Endothelial cell of umbilical vein (primary cell): ENCODE data around the gene B4GALT6. TPM values are rescaled to one million over a fixed set of nuclear protein-coding genes. Genes with fewer than 3 reads are reported as not detected.

Experiments
- BruUV-seq: library from RNA; stranded (reverse); fragments of 400-500 nt; replicated peaks from 2 replicates; lab custom pipeline; 2021; lab: Mats Ljungman, UMichigan
- CTCF ChIA-PET: fragments of 300-600, 350-600 bp; sonication (Branson Sonifier 250); formaldehyde crosslinking; loops from one replicate; lab custom pipeline; 2021; ENCODE audit warnings: antibody characterized with exemption, inconsistent platforms; lab: Charles Lee
- POLR2A ChIA-PET: fragments of 300-600, 350-600 bp; sonication (Branson Sonifier 250); formaldehyde crosslinking; loops from one replicate; lab custom pipeline; 2021; ENCODE audit warnings: antibody characterized with exemption, inconsistent platforms; lab: Charles Lee
- DNase-seq: peaks from one replicate; pipeline ENCODE4 v3.0.0-alpha.2; 2011; ENCODE audit warnings: low read depth, low spot score
- FAIRE-seq: peaks from 2 replicates; lab custom pipeline; 2011; peaks lifted over from hg19 to GRCh38; lab: Jason Lieb, UNC
- H2AFZ ChIP-seq: 2 replicates; pipeline ENCODE4 v1.6.0; 2012; ENCODE audit warnings: low read depth, low read length, control low read depth, inconsistent platforms
- H3K27ac ChIP-seq: 2 replicates; pipeline ENCODE4 v1.5.1; 2011; ENCODE audit warnings: low read depth, mild to moderate bottlenecking, control low read depth, low read length, moderate library complexity; ENCODE audit not compliant: insufficient read depth
- H3K27me3 ChIP-seq, 2 experiments: 2 replicates each; pipeline versions ENCODE4 v1.6.0 to v1.6.1; 2011; ENCODE audit warnings: low read length in 2 of 2, mixed read lengths in 1 of 2; ENCODE audit not compliant: control insufficient read depth in 2 of 2, insufficient read depth in 2 of 2
- H3K36me3 ChIP-seq, 2 experiments: 2 replicates in 1 of 2; 3 replicates in 1 of 2; pipeline ENCODE4 v1.5.1; 2011; ENCODE audit warnings: low read length in 2 of 2, mild to moderate bottlenecking in 1 of 2, moderate library complexity in 1 of 2; ENCODE audit not compliant: control insufficient read depth in 2 of 2, insufficient read depth in 2 of 2; ENCODE audit errors: extremely low read depth in 1 of 2
- H3K4me1 ChIP-seq: 3 replicates; pipeline ENCODE4 v1.5.1; 2011; ENCODE audit warnings: mild to moderate bottlenecking, low read length; ENCODE audit not compliant: control insufficient read depth, insufficient read depth; ENCODE audit errors: extremely low read depth
- H3K4me2 ChIP-seq: 2 replicates; pipeline ENCODE4 v1.6.1; 2011; ENCODE audit warnings: low read length, control low read depth, mixed read lengths; ENCODE audit not compliant: insufficient read depth
- H3K4me3 ChIP-seq, 3 experiments: fragments of 200-600 bp in 1 of 3; sonication (generic), shearing (Covaris generic) in 1 of 3; replicated peaks in 1 of 3; 2 replicates each; pipeline ENCODE4 v1.5.1; 2011 to 2016; ENCODE audit warnings: control low read depth in 3 of 3, low read length in 3 of 3, mild to moderate bottlenecking in 2 of 3, inconsistent platforms in 1 of 3, low read depth in 1 of 3, moderate library complexity in 1 of 3; ENCODE audit not compliant: insufficient read depth in 1 of 3
- H3K79me2 ChIP-seq: 2 replicates; pipeline ENCODE4 v1.6.0; 2012; ENCODE audit warnings: low read length, inconsistent platforms; ENCODE audit not compliant: control insufficient read depth, insufficient read depth
- H3K9ac ChIP-seq: replicated peaks from 2 replicates; pipeline ENCODE3; 2011; ENCODE audit warnings: low read length, control low read depth; ENCODE audit not compliant: insufficient read depth; ENCODE audit errors: extremely low read depth
- H3K9me1 ChIP-seq: replicated peaks from 3 replicates; pipeline ENCODE4 v1.6.0; 2011; ENCODE audit warnings: mild to moderate bottlenecking, low read length; ENCODE audit not compliant: control insufficient read depth, insufficient read depth; ENCODE audit errors: extremely low read depth
- H3K9me3 ChIP-seq: replicated peaks from 2 replicates; pipeline ENCODE4 v1.5.1; 2012; ENCODE audit warnings: low read length, inconsistent platforms; ENCODE audit not compliant: control insufficient read depth, insufficient read depth
- H4K20me1 ChIP-seq: replicated peaks from 2 replicates; pipeline ENCODE3; 2011; ENCODE audit warnings: mild to moderate bottlenecking, low read length; ENCODE audit not compliant: control insufficient read depth, insufficient read depth; ENCODE audit errors: extremely low read depth
- EZH2 ChIP-seq: IDR thresholded peaks from 2 replicates; pipeline ENCODE4 v1.6.1; 2012; ENCODE audit warnings: borderline replicate concordance, low read depth, mild to moderate bottlenecking, moderate library complexity, low read length, inconsistent platforms; ENCODE audit not compliant: severe bottlenecking
- FOS ChIP-seq: IDR thresholded peaks from 2 replicates; pipeline ENCODE4 v1.6.1; 2011; ENCODE audit warnings: mild to moderate bottlenecking, low read length, moderate library complexity, borderline replicate concordance; ENCODE audit not compliant: insufficient read depth
- GATA2 ChIP-seq: IDR thresholded peaks from 2 replicates; pipeline ENCODE4 v1.7.0; 2011; ENCODE audit warnings: low read depth, mild to moderate bottlenecking, moderate library complexity, mixed read lengths, low read length; ENCODE audit not compliant: insufficient read length, insufficient read depth
- JUN ChIP-seq: IDR thresholded peaks from 2 replicates; pipeline ENCODE4 v1.6.1; 2011; ENCODE audit warnings: borderline replicate concordance, low read depth; ENCODE audit not compliant: insufficient read length, insufficient read depth
- MAX ChIP-seq: IDR thresholded peaks from 2 replicates; pipeline ENCODE4 v1.6.1; 2011; ENCODE audit not compliant: insufficient read depth, insufficient read length
- MYC ChIP-seq: IDR thresholded peaks from one replicate; pipeline ENCODE4 v1.6.1; 2011; ENCODE audit warnings: mild to moderate bottlenecking, low read depth, low read length
- POLR2A ChIP-seq: IDR thresholded peaks from 2 replicates; pipeline ENCODE4 v1.6.1; 2012; ENCODE audit warnings: low read depth, mild to moderate bottlenecking, control low read depth, low read length
- POLR2AphosphoS5 ChIP-seq: IDR thresholded peaks from 2 replicates; pipeline ENCODE4 v1.6.1; 2012; ENCODE audit warnings: low read depth, mild to moderate bottlenecking, control low read depth, low read length, moderate library complexity; ENCODE audit not compliant: insufficient read depth
- dilution Hi-C: fragments of 300-500 bp; cut with MboI; formaldehyde crosslinking; loops from one replicate; pipeline ENCODE4 v1.15.0; 2019; ENCODE audit warnings: low sequenced_read_pairs; ENCODE audit not compliant: extremely low pct_ligation_motif_present
- intact Hi-C: fragments of 100-400 bp; cut with micrococcal nuclease; formaldehyde crosslinking; loops from one replicate; pipeline ENCODE4 v1.10.0; 2022
- polyA plus RNA-seq, 4 experiments: library from polyadenylated mRNA; depleted of rRNA in 3 of 4; stranded (reverse) in 3 of 4; unstranded in 1 of 4; fragments of >200 nt; gene quantifications; 2 replicates each; pipeline versions ENCODE4 v1.2.1 to v1.2.3, GENCODE V29; 2011 to 2012; ENCODE audit warnings: missing spikeins in 1 of 4
- total RNA-seq: library from RNA; stranded (reverse); gene quantifications from 2 replicates; pipeline ENCODE4 v1.2.3, GENCODE V29; 2021
- TF ChIP-seq, protein P1 (sequence below), 2 donors: IDR thresholded peaks; 1 replicate in 1 of 2; 2 replicates in 1 of 2; pipeline ENCODE4 v1.5.1; 2011; ENCODE audit warnings: low read length in 2 of 2, mild to moderate bottlenecking in 2 of 2, moderate library complexity in 2 of 2, control low read depth in 1 of 2, inconsistent platforms in 1 of 2, low read depth in 1 of 2; ENCODE audit not compliant: insufficient read depth in 1 of 2; ENCODE audit errors: extremely low read depth in 1 of 2

Gene B4GALT6
- total and polyA plus RNA-seq, 2 donors (not counting 3 experiments of a cell fraction or from before 2014, with no cell fraction given), result 3.9 to 24.2 TPM

- Histone ChIP-seq H3K9ac (no peak overlapping the region), H3K9me1 (no peaks in the 10 kb centered on the region), H3K36me3 (no peaks in the 10 kb centered on the region), H3K4me3 (no peak overlapping the region), H4K20me1 (no peaks in the 10 kb centered on the region), H3K27ac (no peak overlapping the region), H3K79me2 (no peaks in the 10 kb centered on the region), H3K9me3 (no peaks in the 10 kb centered on the region), H3K4me2 (no peak overlapping the region), H2AFZ (no peak overlapping the region), H3K27me3 (peaks cover 0 to 2% of the 10 kb centered on the region in 2 experiments), H3K4me1 (no peaks in the 10 kb centered on the region)
- dilution Hi-C loops, result no loop called here
- CTCF ChIA-PET, result no interaction called here
- TF ChIP-seq EZH2 (no peak), POLR2A (no peak), POLR2AphosphoS5 (no peak), GATA2 (no peak), MYC (no peak), JUN (no peak), MAX (no peak), FOS (no peak)
- TF ChIP-seq, protein P1, sequence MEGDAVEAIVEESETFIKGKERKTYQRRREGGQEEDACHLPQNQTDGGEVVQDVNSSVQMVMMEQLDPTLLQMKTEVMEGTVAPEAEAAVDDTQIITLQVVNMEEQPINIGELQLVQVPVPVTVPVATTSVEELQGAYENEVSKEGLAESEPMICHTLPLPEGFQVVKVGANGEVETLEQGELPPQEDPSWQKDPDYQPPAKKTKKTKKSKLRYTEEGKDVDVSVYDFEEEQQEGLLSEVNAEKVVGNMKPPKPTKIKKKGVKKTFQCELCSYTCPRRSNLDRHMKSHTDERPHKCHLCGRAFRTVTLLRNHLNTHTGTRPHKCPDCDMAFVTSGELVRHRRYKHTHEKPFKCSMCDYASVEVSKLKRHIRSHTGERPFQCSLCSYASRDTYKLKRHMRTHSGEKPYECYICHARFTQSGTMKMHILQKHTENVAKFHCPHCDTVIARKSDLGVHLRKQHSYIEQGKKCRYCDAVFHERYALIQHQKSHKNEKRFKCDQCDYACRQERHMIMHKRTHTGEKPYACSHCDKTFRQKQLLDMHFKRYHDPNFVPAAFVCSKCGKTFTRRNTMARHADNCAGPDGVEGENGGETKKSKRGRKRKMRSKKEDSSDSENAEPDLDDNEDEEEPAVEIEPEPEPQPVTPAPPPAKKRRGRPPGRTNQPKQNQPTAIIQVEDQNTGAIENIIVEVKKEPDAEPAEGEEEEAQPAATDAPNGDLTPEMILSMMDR (IDR thresholded peaks at IDR 0.05; ENCODE audit: extremely low read depth in 1 of 2, insufficient read depth in 1 of 2, low read depth in 1 of 2, low read length in 2 of 2), result no peak
- no TSS peak for BruUV-seq
- intact Hi-C loops, result no loop called here
- FAIRE-seq (no peak), DNase-seq (no peak)
- POLR2A ChIA-PET, result no interaction called here
Measured at GRCh38 chr18:31716362-31716761, 32.0 kb upstream of the B4GALT6 start.
